Measurements from ENCODE around the gene ARID3C.

GRCh38 chr9:34650816-34651215 lies 21.9 kb upstream of the ARID3C start:
- TF ChIP-seq SP1 (IDR thresholded peaks at IDR 0.05) (no peak), ARNT (IDR thresholded peaks at IDR 0.05) (no peak), L3MBTL2 (conservative IDR thresholded peaks at IDR 0.05) (no peak), ZNF384 (IDR thresholded peaks at IDR 0.05) (no peak), FOXM1 (IDR thresholded peaks at IDR 0.05; ENCODE audit: borderline replicate concordance) (no peak), FOXK2 (IDR thresholded peaks at IDR 0.05) (no peak), BHLHE40 (IDR thresholded peaks at IDR 0.05; ENCODE audit: borderline replicate concordance) (no peak), SUZ12 (IDR thresholded peaks at IDR 0.05) (no peak), ELF4 (IDR thresholded peaks at IDR 0.05) (no peak), LEF1 (IDR thresholded peaks at IDR 0.05; ENCODE audit: borderline replicate concordance) (no peak), CTBP1 (IDR thresholded peaks at IDR 0.05; ENCODE audit: borderline replicate concordance) (no peak), TARDBP (IDR thresholded peaks at IDR 0.05) (no peak)
- TF ChIP-seq, protein P1, sequence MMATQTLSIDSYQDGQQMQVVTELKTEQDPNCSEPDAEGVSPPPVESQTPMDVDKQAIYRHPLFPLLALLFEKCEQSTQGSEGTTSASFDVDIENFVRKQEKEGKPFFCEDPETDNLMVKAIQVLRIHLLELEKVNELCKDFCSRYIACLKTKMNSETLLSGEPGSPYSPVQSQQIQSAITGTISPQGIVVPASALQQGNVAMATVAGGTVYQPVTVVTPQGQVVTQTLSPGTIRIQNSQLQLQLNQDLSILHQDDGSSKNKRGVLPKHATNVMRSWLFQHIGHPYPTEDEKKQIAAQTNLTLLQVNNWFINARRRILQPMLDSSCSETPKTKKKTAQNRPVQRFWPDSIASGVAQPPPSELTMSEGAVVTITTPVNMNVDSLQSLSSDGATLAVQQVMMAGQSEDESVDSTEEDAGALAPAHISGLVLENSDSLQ (IDR thresholded peaks at IDR 0.05): no peak

Measured in HEK293T (cell line).